CD14-positive monocyte (primary cell): ENCODE measurements around the gene TMEM273. TPM values are rescaled to one million over a fixed set of nuclear protein-coding genes. Genes with fewer than 3 reads are reported as not detected.

Experiments used
- DNase-seq, 3 donors: peaks; one replicate each; pipeline ENCODE4 v3.0.0-alpha.2; 2011 to 2022
- H2AFZ ChIP-seq: 2 replicates; pipeline ENCODE4 v1.6.0; 2012; ENCODE audit warnings: mild to moderate bottlenecking, low read depth, low read length, inconsistent platforms; ENCODE audit not compliant: insufficient read depth, poor library complexity, severe bottlenecking
- H3K27ac ChIP-seq, 2 donors: 1 replicate in 1 of 2; 2 replicates in 1 of 2; pipeline ENCODE4 v1.5.1; 2012 to 2013; ENCODE audit warnings: low read length in 2 of 2, control low read depth in 1 of 2, inconsistent platforms in 1 of 2, low read depth in 1 of 2, mild to moderate bottlenecking in 1 of 2
- H3K27me3 ChIP-seq, 2 donors: one replicate each; pipeline versions ENCODE4 v1.6.0 to v1.6.1; 2011 to 2013; ENCODE audit warnings: low read length in 2 of 2; ENCODE audit not compliant: control insufficient read depth in 2 of 2, insufficient read depth in 2 of 2
- H3K36me3 ChIP-seq, 2 donors: replicated peaks in 1 of 2; 1 replicate in 1 of 2; 2 replicates in 1 of 2; pipeline versions ENCODE4 v1.5.1 to v1.6.1; 2012 to 2013; ENCODE audit warnings: low read length in 2 of 2, control low read depth in 1 of 2, inconsistent platforms in 1 of 2, mild to moderate bottlenecking in 1 of 2; ENCODE audit not compliant: insufficient read depth in 2 of 2, control insufficient read depth in 1 of 2
- H3K4me1 ChIP-seq, 2 donors: 1 replicate in 1 of 2; 2 replicates in 1 of 2; pipeline versions ENCODE4 v1.5.1 to v1.6.1; 2012 to 2013; ENCODE audit warnings: low read length in 2 of 2, control low read depth in 1 of 2, inconsistent platforms in 1 of 2, mild to moderate bottlenecking in 1 of 2, moderate library complexity in 1 of 2; ENCODE audit not compliant: insufficient read depth in 2 of 2, control insufficient read depth in 1 of 2
- H3K4me2 ChIP-seq: replicated peaks from 2 replicates; pipeline ENCODE3; 2012; ENCODE audit warnings: low read length, moderate library complexity, mild to moderate bottlenecking; ENCODE audit not compliant: poor library complexity, severe bottlenecking; ENCODE audit errors: extremely low read depth
- H3K4me3 ChIP-seq, 3 experiments: fragments of 200-600 bp in 1 of 3; sonication (generic) in 1 of 3; replicated peaks in 1 of 3; 1 replicate in 2 of 3; 2 replicates in 1 of 3; pipeline ENCODE4 v1.5.1; 2011 to 2013; ENCODE audit warnings: low read length in 3 of 3, mild to moderate bottlenecking in 3 of 3, control low read depth in 2 of 3, low read depth in 2 of 3, inconsistent platforms in 1 of 3, moderate library complexity in 1 of 3
- H3K79me2 ChIP-seq: 2 replicates; pipeline ENCODE4 v1.6.0; 2012; ENCODE audit warnings: mild to moderate bottlenecking, control low read depth, inconsistent platforms, low read length, moderate library complexity; ENCODE audit not compliant: insufficient read depth
- H3K9ac ChIP-seq: 2 replicates; pipeline ENCODE4 v1.6.0; 2017; ENCODE audit warnings: low read length, mild to moderate bottlenecking; ENCODE audit not compliant: insufficient read depth, poor library complexity, severe bottlenecking
- H3K9me3 ChIP-seq, 2 donors: replicated peaks in 1 of 2; 1 replicate in 1 of 2; 2 replicates in 1 of 2; pipeline versions ENCODE4 v1.5.1 to v1.6.1; 2012 to 2013; ENCODE audit warnings: low read length in 2 of 2, control low read depth in 1 of 2; ENCODE audit not compliant: control insufficient read depth in 1 of 2, insufficient read depth in 1 of 2
- H4K20me1 ChIP-seq: 2 replicates; pipeline ENCODE4 v1.6.0; 2012; ENCODE audit warnings: mild to moderate bottlenecking, low read length, control low read depth, moderate library complexity; ENCODE audit not compliant: insufficient read depth
- H3K27ac Mint-ChIP-seq, 7 donors: one replicate each; pipeline ENCODE4 v1.8.0; 2020; ENCODE audit warnings: mild to moderate bottlenecking in 7 of 7, mixed read lengths in 7 of 7, moderate library complexity in 6 of 7, inconsistent platforms in 2 of 7
- H3K27me3 Mint-ChIP-seq, 3 donors: one replicate each; pipeline ENCODE4 v1.8.0; 2021 to 2022; ENCODE audit warnings: low read depth in 3 of 3, mild to moderate bottlenecking in 3 of 3, mixed read lengths in 3 of 3, moderate library complexity in 3 of 3, inconsistent platforms in 1 of 3
- H3K36me3 Mint-ChIP-seq, 2 donors: one replicate each; pipeline ENCODE4 v1.8.0; 2020; ENCODE audit warnings: mixed read lengths in 2 of 2, inconsistent platforms in 1 of 2, mild to moderate bottlenecking in 1 of 2
- H3K4me1 Mint-ChIP-seq: one replicate; pipeline ENCODE4 v1.8.0; 2020; ENCODE audit warnings: mild to moderate bottlenecking, mixed read lengths
- H3K4me3 Mint-ChIP-seq, 2 donors: one replicate each; pipeline ENCODE4 v1.8.0; 2020; ENCODE audit warnings: mild to moderate bottlenecking in 2 of 2, mixed read lengths in 2 of 2, moderate library complexity in 1 of 2
- H3K9me3 Mint-ChIP-seq, 7 donors: one replicate each; pipeline ENCODE4 v1.8.0; 2020 to 2022; ENCODE audit warnings: mixed read lengths in 7 of 7, mild to moderate bottlenecking in 6 of 7, moderate library complexity in 6 of 7, inconsistent platforms in 2 of 7
- WGBS: methylation state at CpG from one replicate; pipeline ENCODE4 v1.1.5; 2013; ENCODE audit warnings: missing lambda C conversion rate; ENCODE audit not compliant: insufficient coverage; 5-methylcytosine and 5-hydroxymethylcytosine counted together
- intact Hi-C, 2 donors: fragments of 100-400 bp; cut with micrococcal nuclease; formaldehyde crosslinking; loops; one replicate each; pipeline versions ENCODE4 v1.15.0 to v1.15.1; 2023
- polyA plus RNA-seq, 3 donors: library from polyadenylated mRNA; depleted of rRNA in 1 of 3; unstranded in 2 of 3; stranded (reverse) in 1 of 3; fragments of 300-500 nt in 2 of 3; fragments of >200 nt in 1 of 3; fragmentation: Illumina TruSeq in 2 of 3; gene quantifications; 1 replicate in 2 of 3; 2 replicates in 1 of 3; pipeline ENCODE4 v1.2.3, GENCODE V29; 2012 to 2021
- TF ChIP-seq, protein P1 (sequence below): fragments of 200-600 bp; IDR thresholded peaks from one replicate; pipeline ENCODE4 v1.8.0; 2022; ENCODE audit warnings: antibody characterized with exemption, mild to moderate bottlenecking

Gene TMEM273
- polyA plus RNA-seq, 3 donors = 6.7 to 7.9 (median 6.9) TPM

DNA sequence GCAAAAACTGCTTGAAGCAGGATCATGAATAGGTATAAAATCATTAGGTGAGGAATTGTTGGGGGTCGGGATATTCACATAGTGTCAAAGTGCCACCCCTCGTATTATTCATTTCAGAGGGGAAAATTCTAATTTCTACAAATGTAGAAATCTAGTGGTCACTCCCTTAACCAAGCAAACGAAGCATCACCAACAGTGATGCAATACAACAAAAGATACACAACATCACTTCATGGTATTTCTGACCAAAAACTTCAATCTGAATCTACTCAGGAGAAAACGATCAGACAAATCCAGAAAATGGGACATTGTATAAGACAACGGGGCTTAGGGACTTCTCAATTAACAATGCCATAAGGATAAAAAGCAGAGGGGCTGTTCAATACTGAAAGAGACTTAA is 28.1 kb downstream of the TMEM273 start:
- H3K9me3 ChIP-seq = no peaks in the 10 kb centered on the region
- no peak overlapping the region for H3K27ac ChIP-seq
- Mint-ChIP-seq H3K36me3 (no peaks in the 10 kb centered on the region), H3K4me1 (peaks cover 14% of the 10 kb centered on the region), H3K27me3 (peaks cover 0 to 7% (median 6%) of the 10 kb centered on the region in 3 donors), H3K4me3 (no peak overlapping the region), H3K9me3 (no peaks in the 10 kb centered on the region), H3K27ac (no peak overlapping the region)
- DNase-seq = no peak
- no peaks in the 10 kb centered on the region for H4K20me1 ChIP-seq
- no peaks in the 10 kb centered on the region for H3K4me1 ChIP-seq
- no peak overlapping the region for H3K4me3 ChIP-seq
- no peaks in the 10 kb centered on the region for H3K27me3 ChIP-seq
- WGBS = no CpG with 5 or more reads among the region's 5 CpGs
- H3K79me2 ChIP-seq = no peaks in the 10 kb centered on the region
- TF ChIP-seq, protein P1, sequence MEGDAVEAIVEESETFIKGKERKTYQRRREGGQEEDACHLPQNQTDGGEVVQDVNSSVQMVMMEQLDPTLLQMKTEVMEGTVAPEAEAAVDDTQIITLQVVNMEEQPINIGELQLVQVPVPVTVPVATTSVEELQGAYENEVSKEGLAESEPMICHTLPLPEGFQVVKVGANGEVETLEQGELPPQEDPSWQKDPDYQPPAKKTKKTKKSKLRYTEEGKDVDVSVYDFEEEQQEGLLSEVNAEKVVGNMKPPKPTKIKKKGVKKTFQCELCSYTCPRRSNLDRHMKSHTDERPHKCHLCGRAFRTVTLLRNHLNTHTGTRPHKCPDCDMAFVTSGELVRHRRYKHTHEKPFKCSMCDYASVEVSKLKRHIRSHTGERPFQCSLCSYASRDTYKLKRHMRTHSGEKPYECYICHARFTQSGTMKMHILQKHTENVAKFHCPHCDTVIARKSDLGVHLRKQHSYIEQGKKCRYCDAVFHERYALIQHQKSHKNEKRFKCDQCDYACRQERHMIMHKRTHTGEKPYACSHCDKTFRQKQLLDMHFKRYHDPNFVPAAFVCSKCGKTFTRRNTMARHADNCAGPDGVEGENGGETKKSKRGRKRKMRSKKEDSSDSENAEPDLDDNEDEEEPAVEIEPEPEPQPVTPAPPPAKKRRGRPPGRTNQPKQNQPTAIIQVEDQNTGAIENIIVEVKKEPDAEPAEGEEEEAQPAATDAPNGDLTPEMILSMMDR = no peak
- H3K36me3 ChIP-seq = no peaks in the 10 kb centered on the region
- intact Hi-C loops = no loop called here
- no peak overlapping the region for H2AFZ ChIP-seq
- H3K9ac ChIP-seq = no peak overlapping the region
- H3K4me2 ChIP-seq = no peak overlapping the region

DNA sequence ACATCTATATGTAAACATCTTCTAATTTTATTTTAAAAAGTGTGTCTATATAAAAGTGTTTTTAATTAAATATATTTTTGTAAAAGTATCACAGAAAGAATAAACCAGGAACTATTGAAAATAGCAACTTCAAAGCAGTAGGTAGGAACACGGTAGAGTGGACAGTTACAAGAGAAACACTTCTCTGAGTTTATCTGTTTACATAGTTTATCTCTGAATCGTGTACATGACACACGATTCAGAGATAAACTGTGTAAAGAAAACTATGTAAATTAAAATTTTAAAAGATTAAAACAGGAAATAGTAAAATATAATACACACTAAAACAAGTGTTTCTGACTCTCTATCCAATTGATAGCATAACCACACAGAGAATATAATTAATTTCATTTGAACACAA is 29.3 kb downstream of the TMEM273 start:
- intact Hi-C loops = no loop called here
- no peaks in the 10 kb centered on the region for H3K36me3 ChIP-seq
- no peak for DNase-seq

More for the DNA sequence above, 29.3 kb downstream of the TMEM273 start:
- no CpG with 5 or more reads among the region's 3 CpGs for WGBS
- Histone ChIP-seq H3K4me2 (no peak overlapping the region), H3K4me3 (no peak overlapping the region), H4K20me1 (no peaks in the 10 kb centered on the region), H3K4me1 (no peaks in the 10 kb centered on the region), H3K9me3 (no peaks in the 10 kb centered on the region), H3K9ac (no peak overlapping the region), H3K27me3 (no peaks in the 10 kb centered on the region), H2AFZ (no peak overlapping the region), H3K27ac (no peak overlapping the region), H3K79me2 (no peaks in the 10 kb centered on the region)
- Mint-ChIP-seq H3K4me3 (no peak overlapping the region), H3K4me1 (peaks cover 7% of the 10 kb centered on the region), H3K27me3 (peaks cover 0 to 6% (median 4%) of the 10 kb centered on the region in 3 donors), H3K9me3 (no peaks in the 10 kb centered on the region), H3K27ac (no peak overlapping the region), H3K36me3 (no peaks in the 10 kb centered on the region)
- TF ChIP-seq, protein P1 = no peak
